Colonic mucosa (tissue), 4 donors: ENCODE measurements around the gene GPR21. TPM values are rescaled to one million over a fixed set of nuclear protein-coding genes. Genes with fewer than 3 reads are reported as not detected.

ENCODE experiments used
- DNase-seq: peaks from one replicate; pipeline ENCODE4 v3.0.0-alpha.2; 2020
- H3K27ac ChIP-seq: fragments of 200-600 bp; one replicate; pipeline ENCODE4 v1.8.0; 2021
- H3K27me3 ChIP-seq: fragments of 200-600 bp; one replicate; pipeline ENCODE4 v1.8.0; 2021
- H3K36me3 ChIP-seq: fragments of 200-600 bp; one replicate; pipeline ENCODE4 v1.8.0; 2021
- H3K4me1 ChIP-seq: fragments of 200-600 bp; one replicate; pipeline ENCODE4 v1.8.0; 2021; ENCODE audit warnings: mild to moderate bottlenecking
- H3K4me3 ChIP-seq: fragments of 200-600 bp; one replicate; pipeline ENCODE4 v1.8.0; 2021
- H3K9ac ChIP-seq, 2 donors: one replicate each; pipeline ENCODE4 v1.7.0; 2013; ENCODE audit warnings: control low read depth in 2 of 2, low read depth in 2 of 2, low read length in 2 of 2
- H3K9me3 ChIP-seq: fragments of 200-600 bp; one replicate; pipeline ENCODE4 v1.8.0; 2021
- intact Hi-C: fragments of 100-400 bp; cut with DNase I; formaldehyde crosslinking; loops from one replicate; pipeline ENCODE4 v1.14.1; 2022
- total RNA-seq, 2 donors: library from RNA; stranded (reverse); fragmentation: NEBNext Ultra II Directional in 1 of 2; extraction: Animal tissue kit (Norgen Biotek cat#: 25700) in 1 of 2; gene quantifications; one replicate each; pipeline ENCODE4 v1.2.1, GENCODE V29; 2021
- TF ChIP-seq, protein P1 (sequence below): fragments of 200-600 bp; IDR thresholded peaks from one replicate; pipeline ENCODE4 v1.8.0; 2022; ENCODE audit warnings: antibody characterized with exemption, mild to moderate bottlenecking
- donor health status: healthy.
- donor health status: DM: no; HTN: no; CAD: no.
- donor health status: DM: no; HTN: no; CAD: no.

Gene GPR21
- total RNA-seq, 2 donors from 2014 or later, result 0.35 to 1.2 TPM

DNA sequence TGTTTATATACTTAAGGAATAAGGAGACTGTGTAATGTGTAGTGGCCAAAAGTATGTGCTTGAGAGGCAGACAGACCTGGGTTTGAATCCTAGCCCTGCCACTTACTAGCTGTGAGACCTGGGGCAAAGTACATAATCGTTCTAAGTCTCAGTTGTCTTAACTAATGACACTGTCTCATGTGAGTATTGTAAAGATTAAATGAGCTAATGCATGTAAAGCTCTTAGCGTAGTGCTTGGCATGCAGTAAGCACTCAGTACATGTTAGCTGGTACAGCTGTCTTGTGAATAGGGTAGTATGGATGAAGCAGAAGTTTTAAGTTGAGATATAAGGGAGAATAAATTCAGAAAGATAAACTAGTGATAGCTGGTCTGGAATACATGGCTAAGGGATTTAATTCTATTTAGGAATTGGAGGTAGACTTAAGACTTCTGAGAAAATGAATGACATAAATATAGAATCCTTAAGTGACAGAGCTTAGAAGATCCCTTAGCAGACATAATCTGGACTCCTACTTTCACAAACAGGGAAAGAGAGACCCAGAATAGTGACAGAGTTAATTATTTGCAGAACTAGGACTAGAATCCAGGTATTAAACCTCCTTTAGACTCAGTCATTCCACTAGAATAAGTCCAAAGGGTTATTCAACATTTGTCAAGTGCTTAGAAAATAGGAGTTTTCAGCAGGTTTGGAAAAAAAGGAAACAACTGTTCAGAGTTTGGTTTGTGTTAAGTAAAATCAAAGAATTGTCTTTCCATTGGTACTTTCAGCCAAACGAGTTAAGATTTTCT is 13.1 kb downstream of the GPR21 start:
- no peak overlapping the region for H3K9ac ChIP-seq

GRCh38 chr9:123048748-123049147 is 15.3 kb downstream of the GPR21 start:
- Histone ChIP-seq H3K27me3 (no peaks in the 10 kb centered on the region), H3K9me3 (no peaks in the 10 kb centered on the region), H3K27ac (peak overlapping the region; percentile 0), H3K9ac (no peak overlapping the region), H3K36me3 (no peaks in the 10 kb centered on the region), H3K4me1 (peaks cover 3% of the 10 kb centered on the region), H3K4me3 (no peak overlapping the region)
- no peak for DNase-seq
- intact Hi-C loops, result no loop called here
- TF ChIP-seq, protein P1, sequence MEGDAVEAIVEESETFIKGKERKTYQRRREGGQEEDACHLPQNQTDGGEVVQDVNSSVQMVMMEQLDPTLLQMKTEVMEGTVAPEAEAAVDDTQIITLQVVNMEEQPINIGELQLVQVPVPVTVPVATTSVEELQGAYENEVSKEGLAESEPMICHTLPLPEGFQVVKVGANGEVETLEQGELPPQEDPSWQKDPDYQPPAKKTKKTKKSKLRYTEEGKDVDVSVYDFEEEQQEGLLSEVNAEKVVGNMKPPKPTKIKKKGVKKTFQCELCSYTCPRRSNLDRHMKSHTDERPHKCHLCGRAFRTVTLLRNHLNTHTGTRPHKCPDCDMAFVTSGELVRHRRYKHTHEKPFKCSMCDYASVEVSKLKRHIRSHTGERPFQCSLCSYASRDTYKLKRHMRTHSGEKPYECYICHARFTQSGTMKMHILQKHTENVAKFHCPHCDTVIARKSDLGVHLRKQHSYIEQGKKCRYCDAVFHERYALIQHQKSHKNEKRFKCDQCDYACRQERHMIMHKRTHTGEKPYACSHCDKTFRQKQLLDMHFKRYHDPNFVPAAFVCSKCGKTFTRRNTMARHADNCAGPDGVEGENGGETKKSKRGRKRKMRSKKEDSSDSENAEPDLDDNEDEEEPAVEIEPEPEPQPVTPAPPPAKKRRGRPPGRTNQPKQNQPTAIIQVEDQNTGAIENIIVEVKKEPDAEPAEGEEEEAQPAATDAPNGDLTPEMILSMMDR, result no peak

More for the DNA sequence above, 13.1 kb downstream of the GPR21 start:
- TF ChIP-seq, protein P1, result no peak
- Histone ChIP-seq H3K27me3 (no peaks in the 10 kb centered on the region), H3K36me3 (no peaks in the 10 kb centered on the region), H3K4me1 (peaks cover 3% of the 10 kb centered on the region), H3K9me3 (no peaks in the 10 kb centered on the region), H3K4me3 (no peak overlapping the region), H3K27ac (no peak overlapping the region)
- intact Hi-C loops, result no loop called here
- DNase-seq, result no peak

DNA sequence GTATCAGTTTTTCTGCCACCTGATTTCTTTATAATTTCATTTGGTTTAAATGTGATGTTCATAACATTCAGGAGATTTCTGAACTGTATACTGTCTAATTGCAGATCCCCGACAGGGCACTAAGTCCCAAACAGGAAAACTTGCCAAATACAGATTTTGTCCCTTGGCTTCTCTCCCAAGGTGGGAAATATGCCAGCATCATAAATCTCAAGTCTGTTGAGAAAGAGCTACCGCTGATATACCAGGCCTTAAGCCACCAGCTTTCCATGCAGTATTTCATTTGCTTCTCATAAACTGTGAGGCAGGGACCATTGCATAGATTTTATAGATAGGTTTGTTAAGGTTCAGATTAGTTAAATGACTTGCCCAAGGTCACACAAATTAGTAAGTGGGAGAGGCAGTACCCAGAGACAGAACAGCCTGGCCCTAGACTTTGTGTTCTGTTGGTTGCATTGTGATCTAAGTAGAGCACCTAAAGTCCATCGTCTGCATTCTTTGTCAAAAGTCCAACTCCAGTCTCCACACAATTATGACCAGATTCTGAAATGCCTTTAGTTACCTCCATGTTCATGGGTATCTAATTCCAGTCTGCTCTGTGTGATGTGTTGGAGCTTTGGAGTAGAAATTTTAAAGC is 16.2 kb downstream of the GPR21 start:
- peak; percentile 79 for DNase-seq
- H3K4me1 ChIP-seq, result peaks cover 3% of the 10 kb centered on the region
- no peak overlapping the region for H3K4me3 ChIP-seq
- no peaks in the 10 kb centered on the region for H3K9me3 ChIP-seq
- TF ChIP-seq, protein P1, result no peak
- H3K36me3 ChIP-seq, result no peaks in the 10 kb centered on the region
- H3K27ac ChIP-seq, result peak overlapping the region; percentile 34
- H3K9ac ChIP-seq, result no peak overlapping the region
- H3K27me3 ChIP-seq, result no peaks in the 10 kb centered on the region
- intact Hi-C loops, result no loop called here

- Histone ChIP-seq H3K4me3 (no peak overlapping the region), H3K27ac (no peak overlapping the region), H3K36me3 (no peaks in the 10 kb centered on the region), H3K9ac (no peak overlapping the region), H3K4me1 (peaks cover 3% of the 10 kb centered on the region), H3K27me3 (no peaks in the 10 kb centered on the region), H3K9me3 (no peaks in the 10 kb centered on the region)
- intact Hi-C loops, result no loop called here
- no peak for DNase-seq
- TF ChIP-seq, protein P1, result no peak
These were observed 19.6 kb downstream of the GPR21 start for GRCh38 chr9:123053046-123053445.

DNA sequence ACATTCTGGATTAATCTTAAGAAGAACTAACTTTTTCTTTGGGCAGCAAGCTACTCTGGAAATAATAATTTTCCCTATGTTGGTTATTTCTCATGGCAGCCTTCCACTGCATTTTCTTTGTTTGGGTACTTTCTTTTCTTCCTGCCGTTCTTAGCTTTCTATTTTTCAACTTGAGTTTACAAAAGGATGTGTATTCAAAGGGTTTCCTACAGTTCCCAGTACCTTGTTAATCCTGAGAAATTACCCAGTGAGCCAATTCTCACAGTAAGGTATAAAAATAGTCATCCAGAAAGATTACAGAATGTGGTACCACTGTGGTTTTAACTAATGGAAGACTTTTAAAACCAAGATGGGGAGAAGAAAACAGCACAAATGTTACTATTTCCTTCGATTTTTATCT is 20.2 kb downstream of the GPR21 start:
- Histone ChIP-seq H3K36me3 (no peaks in the 10 kb centered on the region), H3K27ac (no peak overlapping the region), H3K9me3 (no peaks in the 10 kb centered on the region), H3K4me3 (no peak overlapping the region), H3K9ac (no peak overlapping the region), H3K4me1 (peaks cover 3% of the 10 kb centered on the region), H3K27me3 (no peaks in the 10 kb centered on the region)
- intact Hi-C loops, result no loop called here
- DNase-seq, result no peak
- TF ChIP-seq, protein P1, result no peak
